HepG2 (cell line): ENCODE measurements around the gene PNMA8C. TPM values are rescaled to one million over a fixed set of nuclear protein-coding genes. Genes with fewer than 3 reads are reported as not detected.

ENCODE experiments used
- CBX2 ChIP-seq, 2 experiments: fragments of 200-600 bp in 1 of 2; sonication (generic); formaldehyde crosslinking in 1 of 2; IDR thresholded peaks; 2 replicates each; pipeline versions ENCODE4 v1.7.0 to v1.8.1; 2018 to 2022; ENCODE audit warnings: low read depth in 2 of 2, low read length in 1 of 2, mild to moderate bottlenecking in 1 of 2, missing genetic modification reagents in 1 of 2
- CHCHD3 ChIP-seq: sonication (generic); formaldehyde crosslinking; IDR thresholded peaks from 2 replicates; pipeline ENCODE4 v1.8.0; 2022; ENCODE audit warnings: mild to moderate bottlenecking, missing genetic modification reagents, moderate library complexity
- CHD2 ChIP-seq: IDR thresholded peaks from 2 replicates; pipeline ENCODE4 v1.6.1; 2011; ENCODE audit warnings: low read depth, low read length, improper control_type of control experiment
- HMGXB3 ChIP-seq: sonication (generic); formaldehyde crosslinking; IDR thresholded peaks from 2 replicates; pipeline ENCODE4 v1.4.0; 2020; ENCODE audit warnings: missing genetic modification reagents, borderline replicate concordance
- SAP130 ChIP-seq: IDR thresholded peaks from 2 replicates; pipeline ENCODE4 v1.6.1; 2016; ENCODE audit warnings: low read depth
- STAT6 ChIP-seq: sonication (generic); formaldehyde crosslinking; IDR thresholded peaks from 2 replicates; pipeline ENCODE4 v1.4.0; 2020; ENCODE audit warnings: missing genetic modification reagents, mild to moderate bottlenecking, borderline replicate concordance
- TEAD3 ChIP-seq: optimal IDR thresholded peaks from 2 replicates; pipeline ENCODE3; 2016; ENCODE audit warnings: borderline replicate concordance
- ZBTB34 ChIP-seq: sonication (generic); formaldehyde crosslinking; IDR thresholded peaks from 2 replicates; pipeline ENCODE4 v1.8.0; 2022; ENCODE audit warnings: mild to moderate bottlenecking, missing genetic modification reagents
- ZBTB7A ChIP-seq: sonication (generic); formaldehyde crosslinking; IDR thresholded peaks from 2 replicates; pipeline ENCODE4 v1.8.0; 2022; ENCODE audit warnings: mild to moderate bottlenecking, missing genetic modification reagents
- ZNF138 ChIP-seq: sonication (generic); formaldehyde crosslinking; IDR thresholded peaks from 2 replicates; pipeline ENCODE4 v1.5.0; 2020; ENCODE audit warnings: mild to moderate bottlenecking, low read depth, missing genetic modification reagents
- ZNF280B ChIP-seq: sonication (generic); formaldehyde crosslinking; IDR thresholded peaks from 2 replicates; pipeline ENCODE4 v1.5.0; 2020; ENCODE audit warnings: missing genetic modification reagents, mild to moderate bottlenecking, borderline replicate concordance
- ZNF609 ChIP-seq: sonication (generic); formaldehyde crosslinking; IDR thresholded peaks from 2 replicates; pipeline ENCODE4 v1.4.0; 2020; ENCODE audit warnings: mild to moderate bottlenecking, missing genetic modification reagents, borderline replicate concordance
- polyA plus RNA-seq, 8 experiments: library from polyadenylated mRNA; depleted of rRNA in 3 of 8; stranded (reverse) in 7 of 8; unstranded in 1 of 8; fragments of >200 nt; fragmentation: Illumina TruSeq in 4 of 8; extraction: Trizol in 4 of 8; gene quantifications; 2 replicates each; pipeline versions ENCODE4 v1.2.1 to v1.2.3, GENCODE V29; 2011 to 2016; ENCODE audit warnings: low read depth in 4 of 8, missing spikeins in 1 of 8, mixed read lengths in 1 of 8; ENCODE audit not compliant: insufficient read depth in 1 of 8
- total RNA-seq, 5 experiments: library from RNA; depleted of rRNA; stranded (reverse); fragments of >200 nt; fragmentation: Illumina TruSeq; extraction: Trizol; gene quantifications; 2 replicates each; pipeline ENCODE4 v1.2.3, GENCODE V29; 2016; ENCODE audit warnings: low read depth in 1 of 5

Gene PNMA8C
- total and polyA plus RNA-seq, 2 of the 13 experiments (the other 11 are each of a cell fraction or from before 2014, with no cell fraction given) = not detected

DNA sequence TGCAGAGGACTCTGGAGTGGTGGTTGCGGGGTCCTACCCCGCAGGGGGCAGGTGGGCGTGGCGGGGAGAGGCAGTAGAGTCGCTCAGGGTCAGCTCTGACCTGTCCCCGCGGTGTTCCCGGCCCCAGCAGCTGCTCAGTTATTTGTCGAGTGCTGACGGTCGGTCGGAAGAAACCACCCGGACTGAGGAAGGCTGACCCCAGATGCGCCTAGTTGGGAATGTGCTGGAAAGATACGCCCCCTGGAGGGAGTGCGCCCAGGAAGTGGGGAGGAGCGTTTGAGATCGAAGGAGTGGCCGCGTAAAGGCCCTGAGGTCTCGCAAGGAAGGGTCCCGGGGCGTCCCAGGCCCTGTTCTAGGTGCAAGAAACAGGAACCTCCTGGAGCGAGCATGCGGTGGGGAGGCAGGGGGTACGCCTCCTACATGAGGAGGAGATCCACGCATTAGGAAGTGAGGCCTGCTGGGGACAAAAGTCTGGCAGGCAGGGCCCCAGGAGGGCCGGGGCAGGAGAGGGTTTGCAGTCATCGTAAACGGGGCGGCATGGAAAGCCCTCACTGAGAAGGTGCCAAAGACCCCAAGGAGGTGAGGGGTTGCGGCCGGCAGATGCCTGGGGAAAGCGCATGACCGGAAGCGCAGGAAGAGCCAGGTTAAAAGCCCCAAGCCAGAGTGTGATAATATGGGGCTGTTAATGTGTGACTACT lies 24.5 kb downstream of the PNMA8C start (continued):
- TF ChIP-seq CBX2 (IDR thresholded peaks at IDR 0.05; ENCODE audit: low read depth, low read length) (no peak), CBX2 (CRISPR knock-in tag; IDR thresholded peaks at IDR 0.05; ENCODE audit: low read depth) (peak; percentile 55; the same call in 1 of the 2 replicates), ZNF280B (CRISPR knock-in tag) (peak; percentile 83), CHCHD3 (CRISPR knock-in tag) (no peak), STAT6 (CRISPR knock-in tag) (peak; percentile 60; the same call in 1 of the 2 replicates), TEAD3 (CRISPR knock-in tag) (no peak), HMGXB3 (CRISPR knock-in tag) (no peak), ZNF138 (CRISPR knock-in tag) (peak; percentile 32; the same call in 1 of the 2 replicates), ZBTB7A (peak; percentile 27; the same call in 1 of the 2 replicates), CHD2 (no peak), SAP130 (CRISPR knock-in tag) (peak; percentile 75), ZNF609 (CRISPR knock-in tag) (peak; percentile 60; the same call in 1 of the 2 replicates), ZBTB34 (CRISPR knock-in tag) (no peak; the same call in 1 of the 2 replicates)
